Gastrocnemius medialis (tissue), 4 donors: ENCODE data around the gene S100A9. TPM values are rescaled to one million over a fixed set of nuclear protein-coding genes. Genes with fewer than 3 reads are reported as not detected.

Source experiments
- ATAC-seq, 2 donors: fragments of 150-250 bp; one replicate each; pipeline ENCODE4 v1.9.1; 2016
- DNase-seq, 2 donors: peaks; one replicate each; pipeline ENCODE4 v3.0.0-alpha.2; 2019
- H3K27ac ChIP-seq, 4 donors: fragments of 200-600 bp; sonication (generic); 1 replicate in 1 of 4; 2 replicates in 3 of 4; pipeline ENCODE4 v1.5.1; 2016 to 2018; ENCODE audit warnings: mild to moderate bottlenecking in 2 of 4, moderate library complexity in 1 of 4
- H3K27me3 ChIP-seq, 3 donors: fragments of 200-600 bp; sonication (generic) in 2 of 3; 1 replicate in 1 of 3; 2 replicates in 2 of 3; pipeline versions ENCODE4 v1.5.1 to v1.6.0; 2016 to 2019; ENCODE audit warnings: mild to moderate bottlenecking in 1 of 3, moderate library complexity in 1 of 3
- H3K36me3 ChIP-seq, 2 donors: fragments of 200-600 bp; sonication (generic) in 1 of 2; one replicate each; pipeline ENCODE4 v1.5.1; 2017 to 2018
- H3K4me1 ChIP-seq, 2 donors: fragments of 200-600 bp; sonication (generic) in 1 of 2; one replicate each; pipeline ENCODE4 v1.5.1; 2016 to 2017; ENCODE audit warnings: mild to moderate bottlenecking in 2 of 2
- H3K4me3 ChIP-seq, 4 donors: fragments of 200-600 bp; sonication (generic) in 3 of 4; 1 replicate in 1 of 4; 2 replicates in 3 of 4; pipeline ENCODE4 v1.5.1; 2016 to 2019; ENCODE audit warnings: mild to moderate bottlenecking in 2 of 4
- H3K9me3 ChIP-seq, 3 donors: fragments of 200-600 bp; sonication (generic) in 2 of 3; 1 replicate in 1 of 3; 2 replicates in 2 of 3; pipeline ENCODE4 v1.5.1; 2016 to 2019
- CTCF ChIP-seq, 5 experiments: fragments of 450-650 bp in 3 of 5; fragments of 200-600 bp in 2 of 5; sonication (generic) in 2 of 5; IDR thresholded peaks in 4 of 5; conservative IDR thresholded peaks in 1 of 5; 1 replicate in 4 of 5; 2 replicates in 1 of 5; pipeline ENCODE4 v1.5.1; 2016 to 2019; ENCODE audit warnings: antibody characterized with exemption in 5 of 5, mild to moderate bottlenecking in 3 of 5, moderate library complexity in 3 of 5
- POLR2A ChIP-seq, 2 donors: fragments of 450-650 bp; IDR thresholded peaks; one replicate each; pipeline ENCODE4 v1.6.1; 2017; ENCODE audit warnings: antibody characterized with exemption in 2 of 2, mild to moderate bottlenecking in 2 of 2, moderate library complexity in 2 of 2
- in situ Hi-C, 4 donors: fragments of 200-750 bp; cut with MboI; loops; one replicate each; pipeline versions ENCODE4 v1.15.0 to v1.8.0; 2017; ENCODE audit warnings: low sequenced_read_pairs in 4 of 4
- intact Hi-C: fragments of 100-400 bp; cut with DNase I; formaldehyde crosslinking; loops from one replicate; pipeline ENCODE4 v1.15.1; 2023; ENCODE audit warnings: low total_unique reads
- total RNA-seq, 4 donors: library from RNA; depleted of rRNA; stranded (reverse); fragments of >200 nt; gene quantifications; one replicate each; pipeline versions ENCODE4 v1.1.0 to v1.2.3, GENCODE V29; 2016

The S100A9 gene
- total RNA-seq, 4 donors from 2014 or later: 57.4 to 205 (median 87.1) TPM

GRCh38 chr1:153354515-153355193 lies 3.0 kb upstream of the S100A9 start:
- Histone ChIP-seq H3K36me3 (no peaks in the 10 kb centered on the region), H3K27me3 (peaks cover under 1 to 7% (median 4%) of the 10 kb centered on the region in 3 donors), H3K4me1 (peaks cover 5 to 12% of the 10 kb centered on the region in 2 donors), H3K9me3 (no peaks in the 10 kb centered on the region), H3K4me3 (no peak overlapping the region), H3K27ac (no peak overlapping the region)
- TF ChIP-seq POLR2A (IDR thresholded peaks at IDR 0.05) (no peak), CTCF (IDR thresholded peaks at IDR 0.05 in 4 of 5, conservative IDR thresholded peaks at IDR 0.05 in 1 of 5) (no peak)
- intact Hi-C loops: loop anchor here (5.0 to 10.0 kb wide), 3 partner anchors 38 to 390 kb away; partner anchors contain the start of genes S100A2 and S100A8
- ATAC-seq (no peak), DNase-seq (no peak)
- in situ Hi-C loops: loop anchor here (5.0 to 25.0 kb wide), 5 partner anchors 138 to 658 kb away; partner anchors contain the start of gene INTS3 (in 1 of the 4)

GRCh38 chr1:153355445-153356071 lies 2.1 kb upstream of the S100A9 start:
- ATAC-seq (peak; percentile 53 to 55), DNase-seq (peak; percentile 53 to 66)
- Histone ChIP-seq H3K4me1 (peaks cover 5 to 16% of the 10 kb centered on the region in 2 donors), H3K27me3 (peaks cover 0 to 7% (median 4%) of the 10 kb centered on the region in 3 donors), H3K9me3 (no peaks in the 10 kb centered on the region), H3K4me3 (no peak overlapping the region), H3K27ac (no peak overlapping the region), H3K36me3 (no peaks in the 10 kb centered on the region)
- TF ChIP-seq POLR2A (IDR thresholded peaks at IDR 0.05) (no peak), CTCF (IDR thresholded peaks at IDR 0.05 in 4 of 5, conservative IDR thresholded peaks at IDR 0.05 in 1 of 5) (peak; percentile 22 to 56 (median 53))
- intact Hi-C loops (loop anchor here (5.0 to 10.0 kb wide), 3 partner anchors 37 to 389 kb away; partner anchors contain the start of genes S100A2 and S100A8), in situ Hi-C loops (loop anchor here in 2 of 4 donors (10.0 to 25.0 kb wide), 3 partner anchors 139 to 657 kb away; partner anchors contain the start of gene INTS3 (in 1 of the 2))

GRCh38 chr1:153356392-153357075 lies 1.1 kb upstream of the S100A9 start:
- H3K9me3 ChIP-seq: no peaks in the 10 kb centered on the region
- H3K4me3 ChIP-seq: no peak overlapping the region
- ATAC-seq (no peak), DNase-seq (no peak)
- no peak for TF ChIP-seq CTCF (IDR thresholded peaks at IDR 0.05 in 4 of 5, conservative IDR thresholded peaks at IDR 0.05 in 1 of 5)
- H3K27me3 ChIP-seq: no peaks in the 10 kb centered on the region
- no peak overlapping the region for H3K27ac ChIP-seq
- no peaks in the 10 kb centered on the region for H3K36me3 ChIP-seq
- in situ Hi-C loops: loop anchor here in 2 of 4 donors (10.0 to 25.0 kb wide), 3 partner anchors 138 to 656 kb away; partner anchors contain the start of gene INTS3 (in 1 of the 2)
- intact Hi-C loops: loop anchor here (5.0 to 10.0 kb wide), 3 partner anchors 36 to 388 kb away; partner anchors contain the start of genes S100A2 and S100A8
- peaks cover 5 to 16% of the 10 kb centered on the region in 2 donors for H3K4me1 ChIP-seq

DNA sequence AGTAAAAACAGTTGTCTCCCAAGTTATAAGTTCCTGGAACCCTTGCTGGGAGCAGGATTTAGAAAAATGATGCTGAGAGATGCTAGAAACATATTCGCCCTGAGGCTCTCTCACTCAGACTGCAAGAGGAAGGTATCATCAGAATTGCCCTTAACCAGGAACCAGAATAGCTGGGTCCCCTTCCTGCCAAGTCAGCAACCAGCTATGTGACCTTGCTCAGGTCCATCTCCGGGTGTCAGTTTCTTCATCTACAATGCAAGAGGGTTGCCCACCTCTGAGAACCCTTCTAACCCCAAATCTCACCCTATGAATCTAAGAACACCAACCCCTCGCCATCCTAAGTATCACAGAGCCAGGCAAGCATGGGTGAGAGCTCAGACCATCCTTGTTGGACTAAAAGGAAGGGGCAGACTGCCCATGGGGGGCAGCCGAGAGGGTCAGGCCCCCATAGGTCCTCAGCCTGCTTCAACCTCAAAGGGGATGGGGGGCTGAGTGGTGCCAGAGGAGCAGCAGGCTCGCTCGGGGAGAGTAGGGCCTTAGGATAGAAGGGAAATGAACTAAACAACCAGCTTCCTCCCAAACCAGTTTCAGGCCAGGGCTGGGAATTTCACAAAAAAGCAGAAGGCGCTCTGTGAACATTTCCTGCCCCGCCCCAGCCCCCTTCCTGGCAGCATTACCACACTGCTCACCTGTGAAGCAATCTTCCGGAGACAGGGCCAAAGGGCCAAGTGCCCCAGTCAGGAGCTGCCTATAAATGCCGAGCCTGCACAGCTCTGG lies 390 bp upstream of the S100A9 start:
- Histone ChIP-seq H3K27ac (peak overlapping the region in 3 of 4 donors; percentile 18 to 49 (median 25)), H3K36me3 (no peaks in the 10 kb centered on the region)
- TF ChIP-seq POLR2A (IDR thresholded peaks at IDR 0.05) (no peak), CTCF (IDR thresholded peaks at IDR 0.05 in 4 of 5, conservative IDR thresholded peaks at IDR 0.05 in 1 of 5) (no peak)

More for the DNA sequence above, 390 bp upstream of the S100A9 start:
- Histone ChIP-seq H3K9me3 (no peaks in the 10 kb centered on the region), H3K4me3 (no peak overlapping the region), H3K27me3 (no peaks in the 10 kb centered on the region), H3K4me1 (peaks cover 5 to 16% of the 10 kb centered on the region in 2 donors)
- intact Hi-C loops (loop anchor here (5.0 to 10.0 kb wide), 3 partner anchors 35 to 388 kb away; partner anchors contain the start of genes S100A2 and S100A8), in situ Hi-C loops (loop anchor here in 2 of 4 donors (10.0 to 25.0 kb wide), 3 partner anchors 138 to 655 kb away; partner anchors contain the start of gene INTS3 (in 1 of the 2))
- DNase-seq (peak; percentile 57 to 75), ATAC-seq (peak; percentile 72 to 81)
